ENCODE measurements around the gene SLC28A1.

Gene SLC28A1, protein sequence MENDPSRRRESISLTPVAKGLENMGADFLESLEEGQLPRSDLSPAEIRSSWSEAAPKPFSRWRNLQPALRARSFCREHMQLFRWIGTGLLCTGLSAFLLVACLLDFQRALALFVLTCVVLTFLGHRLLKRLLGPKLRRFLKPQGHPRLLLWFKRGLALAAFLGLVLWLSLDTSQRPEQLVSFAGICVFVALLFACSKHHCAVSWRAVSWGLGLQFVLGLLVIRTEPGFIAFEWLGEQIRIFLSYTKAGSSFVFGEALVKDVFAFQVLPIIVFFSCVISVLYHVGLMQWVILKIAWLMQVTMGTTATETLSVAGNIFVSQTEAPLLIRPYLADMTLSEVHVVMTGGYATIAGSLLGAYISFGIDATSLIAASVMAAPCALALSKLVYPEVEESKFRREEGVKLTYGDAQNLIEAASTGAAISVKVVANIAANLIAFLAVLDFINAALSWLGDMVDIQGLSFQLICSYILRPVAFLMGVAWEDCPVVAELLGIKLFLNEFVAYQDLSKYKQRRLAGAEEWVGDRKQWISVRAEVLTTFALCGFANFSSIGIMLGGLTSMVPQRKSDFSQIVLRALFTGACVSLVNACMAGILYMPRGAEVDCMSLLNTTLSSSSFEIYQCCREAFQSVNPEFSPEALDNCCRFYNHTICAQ

GRCh38 chr15:84883916-84884781 is at the start of gene SLC28A1:
TSS of gene SLC28A1 (plus strand) at chr15:84884662. CDS start at chr15:84887761, 3,099 bp downstream.
- DNase-seq = no peak

DNA sequence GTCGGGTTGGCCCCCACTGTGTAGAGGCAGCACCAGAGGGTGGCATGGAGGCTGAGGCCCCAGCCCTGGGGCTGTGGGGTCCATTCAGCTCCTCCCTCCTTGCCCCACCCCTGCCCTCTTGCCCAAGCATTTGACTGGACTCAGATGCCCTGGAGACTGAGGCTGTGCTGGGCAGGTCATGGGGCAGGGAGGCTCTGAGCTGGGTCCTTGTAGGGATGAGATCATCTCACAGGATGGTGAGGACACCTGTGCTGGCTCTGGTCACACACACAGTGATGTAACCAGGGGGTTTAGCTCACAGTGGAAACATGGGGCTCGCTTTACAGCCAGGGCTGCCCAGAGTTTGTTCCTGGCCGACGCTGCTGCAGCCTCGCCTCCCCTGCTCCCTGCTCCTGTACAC is 49.5 kb upstream of the SLC28A1 start:
- no peak for DNase-seq

GRCh38 chr15:84835661-84836337 is 48.7 kb upstream of the SLC28A1 start:
- DNase-seq = no peak

DNA sequence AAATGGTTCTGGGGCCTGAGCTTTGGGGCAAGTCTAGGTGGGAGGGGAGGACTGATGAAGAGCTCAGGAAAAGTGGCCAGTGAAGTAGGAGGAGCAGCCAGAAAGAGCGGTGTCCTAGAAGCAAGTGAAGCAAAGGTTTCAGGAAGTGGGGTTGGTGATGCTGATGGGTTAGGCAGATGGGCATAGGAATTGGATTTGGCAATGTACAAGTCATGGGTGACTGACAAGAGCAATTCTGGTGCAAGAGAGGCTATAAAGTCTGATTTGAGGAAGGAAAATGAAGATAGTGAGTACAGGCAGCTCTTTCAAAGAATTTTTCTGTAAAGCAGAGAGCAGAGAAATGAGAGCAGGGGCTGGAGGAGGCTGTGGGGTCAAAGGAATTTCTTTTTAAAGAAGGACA is 47.6 kb upstream of the SLC28A1 start:
- no peak for DNase-seq

GRCh38 chr15:84839714-84840113 is 44.7 kb upstream of the SLC28A1 start:
- DNase-seq = no peak

GRCh38 chr15:84840255-84840654 is 44.2 kb upstream of the SLC28A1 start:
- DNase-seq = no peak

- DNase-seq = no peak
Measured at GRCh38 chr15:84840741-84841429, 43.6 kb upstream of the SLC28A1 start.

DNA sequence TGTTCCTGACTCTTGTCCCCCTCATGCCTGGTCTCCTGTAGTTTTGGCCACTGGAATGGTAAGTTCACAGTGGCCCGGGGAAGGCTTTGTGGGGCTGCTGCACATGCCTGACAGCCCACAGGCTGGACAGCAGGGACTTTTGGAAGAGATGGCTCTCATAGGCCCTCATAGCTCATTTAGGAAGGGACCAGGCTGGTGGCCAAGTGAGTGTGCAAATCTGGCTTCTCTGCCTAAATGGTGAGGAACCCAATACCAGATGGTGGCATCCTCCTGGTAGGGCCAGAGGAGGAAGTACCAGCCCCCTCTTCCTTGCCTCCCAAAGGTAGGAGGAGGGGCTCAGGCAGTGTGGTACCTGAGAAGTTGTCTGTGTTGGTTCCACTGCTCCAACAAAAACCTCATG is 41.7 kb upstream of the SLC28A1 start:
- no peak for DNase-seq

- no peak for DNase-seq
Measured at GRCh38 chr15:84844964-84845363, 39.5 kb upstream of the SLC28A1 start.

DNA sequence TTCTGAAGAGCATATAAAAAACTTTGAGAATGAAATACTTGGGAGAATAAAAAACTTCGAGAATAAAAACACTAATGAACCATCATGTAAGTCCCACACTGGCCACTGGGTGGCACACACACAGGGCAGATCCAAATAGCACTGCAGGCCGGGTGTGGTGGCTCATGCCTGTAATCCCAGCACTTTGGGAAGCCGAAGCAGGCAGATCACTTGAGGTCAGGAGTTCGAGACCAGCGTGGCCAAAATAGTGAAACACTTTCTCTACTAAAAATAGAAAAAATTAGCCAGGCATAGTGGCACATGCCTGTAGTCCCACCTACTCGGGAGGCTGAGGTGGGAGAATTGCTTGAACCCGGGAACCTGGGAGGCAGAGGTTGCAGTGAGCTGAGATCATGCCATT is 38.8 kb upstream of the SLC28A1 start:
- peak; percentile 47 to 55 for DNase-seq

DNA sequence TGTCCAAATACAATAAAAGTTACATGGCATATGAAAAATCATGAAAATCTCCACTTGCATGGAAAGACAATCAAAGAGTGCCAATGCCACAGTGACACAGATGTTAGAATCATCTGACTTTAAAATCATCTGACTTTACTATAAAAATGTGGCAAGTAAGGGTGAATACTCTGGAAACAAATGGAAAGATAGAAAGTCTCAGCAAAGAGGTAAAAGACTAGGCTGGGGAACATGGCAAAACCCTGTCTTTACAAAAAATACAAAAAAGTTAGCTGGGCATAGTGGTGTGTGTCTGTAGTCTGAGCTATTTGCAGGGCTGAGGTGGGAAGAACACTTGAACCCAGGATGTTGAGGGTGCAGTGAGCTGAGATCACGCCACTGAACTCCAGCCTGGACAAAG is 38.2 kb upstream of the SLC28A1 start:
- no peak for DNase-seq

- peak in 1 of 2 experiments; percentile 10 for DNase-seq
Measured at GRCh38 chr15:84847382-84847781, 37.1 kb upstream of the SLC28A1 start.

- DNase-seq = no peak
Measured at GRCh38 chr15:84852212-84852611, 32.2 kb upstream of the SLC28A1 start.

- no peak for DNase-seq
Measured at GRCh38 chr15:84855136-84855535, 29.3 kb upstream of the SLC28A1 start.

GRCh38 chr15:84855765-84856164 is 28.7 kb upstream of the SLC28A1 start:
- no peak for DNase-seq

DNA sequence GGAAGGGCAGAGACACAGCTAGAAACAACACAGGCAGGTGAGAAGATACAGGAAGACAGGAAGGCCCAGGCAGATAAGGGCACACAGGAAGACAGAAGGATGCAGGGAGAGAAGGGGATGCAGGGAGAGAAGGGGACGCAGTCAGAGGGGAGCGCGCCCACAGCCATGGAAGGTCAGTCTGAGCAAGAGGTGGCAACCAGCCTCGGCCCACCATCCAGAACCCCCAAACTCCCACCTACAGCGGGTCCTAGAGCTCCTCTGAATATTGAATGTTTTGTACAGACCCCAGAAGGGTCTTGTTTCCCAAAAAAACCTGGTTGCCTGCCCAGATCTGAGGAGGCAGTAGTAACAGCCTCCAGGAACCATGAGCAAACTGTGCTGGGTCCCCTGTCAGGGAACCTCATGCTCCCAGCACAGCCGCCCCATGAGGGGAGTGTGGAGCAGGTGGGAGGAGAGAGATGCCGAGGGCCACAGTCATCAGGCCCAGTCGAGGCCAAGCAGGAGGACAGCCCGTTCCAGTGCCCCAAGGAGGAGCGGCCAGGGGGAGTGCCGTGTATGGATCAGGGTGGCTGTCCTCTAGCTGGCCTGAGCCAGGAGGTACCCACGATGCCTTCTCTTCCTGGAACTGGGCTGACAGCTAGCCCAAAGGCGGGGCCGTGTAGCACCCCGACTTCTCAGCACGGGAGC is 27.6 kb upstream of the SLC28A1 start:
- no peak for DNase-seq

DNA sequence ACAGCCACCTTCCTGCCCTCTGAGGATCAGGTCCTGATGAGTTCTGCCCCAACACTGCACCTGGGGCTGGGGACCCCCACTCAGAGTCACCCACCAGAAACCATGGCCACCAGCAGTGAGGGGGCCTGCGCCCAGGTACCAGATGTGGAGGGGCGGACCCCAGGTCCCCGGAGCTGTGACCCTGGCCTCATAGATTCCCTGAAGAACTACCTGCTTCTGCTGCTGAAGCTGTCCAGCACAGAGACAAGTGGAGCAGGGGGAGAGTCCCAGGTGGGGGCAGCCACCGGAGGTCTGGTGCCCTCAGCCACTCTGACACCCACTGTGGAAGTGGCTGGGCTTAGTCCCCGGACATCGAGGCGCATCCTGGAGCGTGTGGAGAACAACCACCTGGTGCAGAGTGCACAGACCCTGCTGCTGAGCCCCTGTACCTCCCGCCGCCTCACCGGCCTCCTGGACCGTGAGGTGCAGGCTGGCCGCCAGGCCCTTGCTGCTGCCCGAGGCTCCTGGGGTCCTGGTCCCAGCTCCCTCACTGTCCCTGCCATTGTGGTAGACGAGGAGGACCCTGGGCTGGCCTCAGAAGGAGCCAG is 27.0 kb upstream of the SLC28A1 start:
- no peak for DNase-seq

- no peak for DNase-seq
Measured at GRCh38 chr15:84858231-84858630, 26.2 kb upstream of the SLC28A1 start.

DNA sequence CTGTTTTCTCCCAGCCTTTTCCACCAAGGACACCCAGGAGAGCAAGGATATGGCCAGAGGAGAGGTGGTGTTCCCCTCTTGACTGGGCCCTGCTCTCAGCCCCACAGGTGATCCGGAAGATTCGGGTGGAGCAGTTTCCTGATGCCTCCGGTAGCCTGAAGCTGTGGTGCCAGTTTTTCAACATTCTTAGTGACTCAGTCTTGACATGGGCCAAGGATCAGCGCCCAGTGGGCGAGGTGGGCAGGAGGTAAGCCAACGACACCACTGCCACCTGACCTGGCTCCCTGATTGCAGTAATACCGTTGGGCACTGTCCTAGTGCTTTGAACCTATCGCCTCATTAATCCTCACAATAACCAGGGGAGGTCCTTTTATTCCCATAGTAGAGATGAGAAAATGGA is 25.3 kb upstream of the SLC28A1 start:
- DNase-seq = no peak

DNA sequence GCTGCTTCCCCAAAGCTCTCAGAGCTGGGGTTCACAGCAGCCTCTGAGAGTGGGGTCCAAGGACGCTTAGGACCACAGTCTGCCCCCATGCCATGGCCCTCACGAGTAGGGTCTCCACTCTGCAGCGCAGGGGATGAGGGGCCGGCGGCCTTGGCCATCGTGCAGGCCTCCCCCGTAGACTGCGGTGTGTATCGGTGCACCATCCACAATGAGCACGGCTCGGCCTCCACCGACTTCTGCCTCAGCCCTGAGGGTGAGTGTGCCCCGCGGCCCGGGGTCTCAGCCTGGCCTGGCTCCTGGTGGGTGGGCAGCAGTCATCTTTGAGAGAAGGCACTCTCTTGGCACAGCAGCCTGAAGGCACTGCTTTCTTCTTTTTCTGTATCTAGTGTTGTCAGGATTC is 24.8 kb upstream of the SLC28A1 start:
- no peak for DNase-seq

DNA sequence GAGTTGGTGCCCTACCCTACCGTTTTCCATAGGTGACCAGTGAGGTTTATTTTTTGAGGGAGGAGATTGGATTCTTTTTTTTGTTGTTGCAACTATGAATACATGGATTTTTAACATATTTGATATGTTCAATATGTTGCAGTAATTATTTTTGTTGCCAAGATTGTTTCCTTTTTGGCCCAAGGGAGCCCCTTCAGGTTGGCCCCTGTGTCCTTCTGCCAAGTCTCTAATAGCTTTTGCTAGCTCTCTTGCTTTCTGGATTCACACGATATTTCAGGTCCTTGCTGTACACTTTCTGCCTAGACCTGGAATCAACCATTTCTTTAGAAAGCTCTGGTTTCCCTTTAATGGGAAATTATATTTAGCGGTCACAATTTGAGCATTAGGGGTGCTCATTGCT is 22.7 kb upstream of the SLC28A1 start:
- no peak for DNase-seq
